DMS53 (cell line): ENCODE measurements around the gene SND1.

Experiments used
- DNase-seq: peaks from one replicate; lab custom pipeline; 2025; lab: John Stamatoyannopoulos, UW

SND1 gene

GRCh38 chr7:127651556-127652332 is at the start of gene SND1:
Gene SND1, plus strand, starts transcription at chr7:127652194. Its CDS starts 180 bp downstream, at chr7:127652374.
- DNase-seq: peak; percentile 100

- peak; percentile 29 for DNase-seq
Observed at GRCh38 chr7:127608446-127608845, 43.5 kb upstream of the SND1 start.

DNA sequence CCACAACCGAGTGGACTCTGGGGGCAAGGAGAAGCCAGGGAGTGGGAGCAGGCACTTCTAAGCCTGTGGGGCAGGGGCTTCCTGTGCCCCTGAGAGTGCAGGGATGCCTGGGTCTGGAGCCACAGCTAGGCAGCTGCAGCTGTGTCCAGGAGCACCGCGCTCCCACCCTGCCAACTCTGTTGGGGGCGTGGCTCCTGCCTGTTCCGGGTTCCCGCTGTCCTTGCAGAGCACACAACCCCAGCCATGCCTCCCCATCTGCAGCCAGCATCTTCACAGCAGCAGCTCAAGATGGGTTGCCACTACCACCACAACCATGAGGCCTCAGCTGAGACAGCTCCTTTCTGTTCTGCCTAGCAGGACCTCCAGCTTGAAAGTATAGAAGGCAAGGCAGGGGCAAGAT is 42.7 kb upstream of the SND1 start:
- no peak for DNase-seq

- DNase-seq: no peak
Observed at GRCh38 chr7:127612263-127612662, 39.7 kb upstream of the SND1 start.

- no peak for DNase-seq
Observed at GRCh38 chr7:127616724-127617123, 35.3 kb upstream of the SND1 start.

GRCh38 chr7:127618042-127618441 is 34.0 kb upstream of the SND1 start, which contains the start of gene PAX4:
Gene PAX4, minus strand, starts transcription at chr7:127618142. Its CDS starts 2,214 bp downstream, at chr7:127615928.
- DNase-seq: no peak

DNA sequence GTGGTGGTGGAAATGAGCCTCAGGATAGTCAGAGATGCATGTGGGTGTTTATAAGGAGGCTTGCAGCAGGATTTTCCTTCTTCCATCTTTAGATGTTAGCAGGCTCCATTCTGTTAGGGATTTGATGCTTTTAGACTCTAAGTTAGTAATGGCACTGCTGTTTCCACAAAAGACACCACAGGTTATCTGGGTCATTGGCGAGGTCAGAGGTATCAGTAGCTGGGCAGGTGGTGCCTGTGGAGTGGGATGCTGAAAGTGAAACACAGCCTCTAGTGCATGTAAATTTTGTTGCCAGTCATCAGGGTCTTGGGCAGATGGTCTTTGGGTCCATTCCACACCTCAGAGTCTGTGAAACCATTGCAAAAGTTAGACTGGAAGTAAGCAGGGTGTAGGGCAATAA is 33.2 kb upstream of the SND1 start:
- DNase-seq: no peak

GRCh38 chr7:127619681-127620405 is 32.2 kb upstream of the SND1 start:
- DNase-seq: peak; percentile 51

GRCh38 chr7:127620406-127621233 is 31.4 kb upstream of the SND1 start:
- DNase-seq: peak; percentile 51

DNA sequence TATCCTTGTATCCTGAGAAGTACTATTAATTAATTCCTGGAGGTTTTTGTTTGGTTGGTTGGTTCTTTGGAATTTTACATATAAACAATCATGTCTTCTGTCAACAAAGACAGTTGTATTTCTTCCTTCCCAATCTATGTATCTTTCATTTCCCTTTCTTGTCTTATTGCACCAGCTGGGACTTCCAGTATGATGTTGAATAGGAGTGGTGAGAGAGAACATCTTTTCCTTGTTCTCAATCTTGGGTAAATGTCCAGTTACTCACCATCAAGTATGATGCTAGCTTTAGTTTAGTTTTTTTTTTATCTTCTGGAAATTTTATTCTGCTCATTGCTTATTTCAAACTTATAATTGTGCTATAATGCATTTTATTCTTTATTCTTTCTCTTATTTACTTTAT is 26.7 kb upstream of the SND1 start:
- DNase-seq: no peak

GRCh38 chr7:127628445-127628844 is 23.5 kb upstream of the SND1 start:
- peak; percentile 15 for DNase-seq

DNA sequence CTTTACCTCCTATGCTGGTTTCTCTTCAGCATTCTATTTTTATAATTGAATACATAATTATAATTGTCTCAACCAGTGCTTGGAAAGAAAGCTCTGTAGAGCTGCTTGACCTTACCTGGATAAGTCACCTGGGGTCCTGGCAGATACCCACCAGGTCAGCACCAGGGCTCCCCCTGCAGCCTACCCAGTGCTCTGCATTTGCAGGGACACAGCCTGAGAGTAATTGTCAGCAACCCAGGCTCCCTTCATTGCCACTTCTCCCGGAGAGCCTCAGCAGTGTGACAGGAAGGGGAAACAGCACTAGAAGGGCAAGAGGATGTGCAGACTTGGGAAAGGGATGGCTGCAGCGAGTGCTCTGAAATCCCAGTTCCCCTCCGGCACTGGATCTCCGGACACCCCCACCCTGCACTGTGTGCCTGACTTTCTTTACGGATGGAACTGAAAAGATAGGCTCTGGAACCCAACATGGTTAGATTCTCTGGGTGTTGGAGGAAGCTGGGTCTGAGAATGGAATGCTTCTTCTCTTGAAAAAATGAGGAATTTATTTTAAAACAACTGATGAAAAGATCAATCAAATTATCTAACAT is 22.6 kb upstream of the SND1 start:
- DNase-seq: peak; percentile 78

GRCh38 chr7:127632276-127632910 is 19.6 kb upstream of the SND1 start:
- no peak for DNase-seq

- no peak for DNase-seq
Observed at GRCh38 chr7:127635659-127636285, 16.2 kb upstream of the SND1 start.

GRCh38 chr7:127638197-127638596 is 13.8 kb upstream of the SND1 start:
- DNase-seq: no peak

DNA sequence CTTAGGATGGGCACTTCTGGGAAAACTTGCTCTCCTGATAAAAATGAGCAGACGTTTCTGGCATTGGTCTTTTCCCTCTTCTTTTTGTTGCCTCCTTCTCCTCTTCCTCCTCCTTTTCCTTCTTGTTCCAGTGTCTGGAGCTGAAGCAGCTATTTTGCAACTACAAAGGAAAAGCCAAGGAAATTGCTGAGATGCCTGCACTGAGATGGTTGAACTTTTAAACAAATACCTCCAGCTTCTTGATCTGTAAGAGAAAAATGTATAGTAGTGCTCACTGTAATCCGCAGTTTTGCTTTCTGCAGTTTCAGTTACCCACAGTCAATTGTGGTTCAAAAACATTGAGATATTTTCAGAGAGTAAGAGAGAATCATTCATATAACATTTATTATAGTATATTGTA is 7.5 kb upstream of the SND1 start:
- no peak for DNase-seq

DNA sequence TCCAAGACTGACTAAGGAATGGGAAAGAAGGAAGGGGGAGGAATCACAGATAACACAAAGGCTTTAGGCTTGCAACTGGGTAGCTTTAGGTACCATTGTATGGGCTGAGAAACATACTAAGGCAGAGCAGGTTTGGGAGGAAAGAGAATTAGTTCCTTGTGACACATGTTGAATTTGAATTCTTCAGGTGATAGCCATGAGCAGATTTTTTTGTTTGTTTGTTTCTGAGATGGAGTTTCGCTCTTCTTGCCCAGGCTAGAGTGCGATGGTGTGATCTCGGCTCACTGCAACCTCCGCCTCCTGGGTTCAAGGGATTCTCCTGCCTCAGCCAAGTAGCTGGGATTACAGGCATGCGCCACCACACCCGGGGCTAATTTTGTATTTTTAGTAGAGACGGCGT is 4.4 kb upstream of the SND1 start:
- DNase-seq: no peak

DNA sequence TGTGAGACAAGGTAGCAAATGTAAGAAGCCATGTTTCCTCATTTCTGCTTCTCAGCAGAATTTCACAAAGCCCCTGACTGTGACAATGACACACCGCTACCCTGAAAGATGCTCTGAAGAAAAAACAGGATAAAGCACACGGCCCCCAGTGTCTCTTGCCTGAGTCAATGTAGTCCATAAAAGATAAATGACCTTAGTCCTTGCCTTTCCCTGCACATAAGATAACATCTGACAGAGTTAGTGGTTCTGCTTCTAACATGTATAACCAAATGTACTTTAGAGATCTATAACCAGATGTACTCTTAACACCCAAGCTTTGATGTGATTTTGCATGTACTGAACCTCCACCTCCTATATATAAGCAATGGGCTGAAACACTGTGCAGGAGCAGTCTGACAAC is 3.0 kb upstream of the SND1 start:
- no peak for DNase-seq

GRCh38 chr7:127650847-127651555 is 993 bp upstream of the SND1 start:
- peak; percentile 93 for DNase-seq
